Thymus (tissue), 11 donors: ENCODE results near the gene CD82. TPM values are rescaled to one million over a fixed set of nuclear protein-coding genes. Genes with fewer than 3 reads are reported as not detected.

Source experiments
- DNase-seq, 9 donors: peaks; one replicate each; pipeline ENCODE4 v3.0.0-alpha.2; 2013; ENCODE audit warnings: low spot score in 9 of 9, low read depth in 6 of 9, missing footprints in 1 of 9
- H3K27ac ChIP-seq, 2 donors: one replicate each; pipeline ENCODE4 v1.5.1; 2013; ENCODE audit warnings: control low read depth in 1 of 2, low read depth in 1 of 2, low read length in 1 of 2, mild to moderate bottlenecking in 1 of 2, moderate library complexity in 1 of 2
- H3K27me3 ChIP-seq, 2 donors: one replicate each; pipeline ENCODE4 v1.5.1; 2013; ENCODE audit warnings: low read length in 1 of 2; ENCODE audit not compliant: control insufficient read depth in 2 of 2, insufficient read depth in 1 of 2
- H3K36me3 ChIP-seq, 2 donors: one replicate each; pipeline ENCODE4 v1.5.1; 2013; ENCODE audit warnings: low read length in 1 of 2, mild to moderate bottlenecking in 1 of 2, moderate library complexity in 1 of 2; ENCODE audit not compliant: control insufficient read depth in 2 of 2, insufficient read depth in 2 of 2
- H3K4me1 ChIP-seq, 2 donors: one replicate each; pipeline ENCODE4 v1.5.1; 2013; ENCODE audit warnings: low read length in 2 of 2; ENCODE audit not compliant: control insufficient read depth in 2 of 2, insufficient read depth in 2 of 2
- H3K4me3 ChIP-seq, 2 donors: one replicate each; pipeline ENCODE4 v1.5.1; 2013; ENCODE audit warnings: low read length in 2 of 2, control low read depth in 1 of 2, mild to moderate bottlenecking in 1 of 2
- H3K9me3 ChIP-seq, 2 donors: one replicate each; pipeline ENCODE4 v1.5.1; 2013; ENCODE audit warnings: low read length in 1 of 2, mild to moderate bottlenecking in 1 of 2; ENCODE audit not compliant: control insufficient read depth in 2 of 2, insufficient read depth in 1 of 2
- WGBS: extraction: QIAGEN DNeasy Blood & Tissue Kit; methylation state at CpG from one replicate; pipeline ENCODE4 v1.1.7; 2013; 5-methylcytosine and 5-hydroxymethylcytosine counted together
- polyA plus RNA-seq: library from polyadenylated mRNA; stranded (reverse); fragments of 200-250 nt; gene quantifications from one replicate; pipeline ENCODE4 v1.2.3, GENCODE V29; 2013
- total RNA-seq: library from RNA; stranded (reverse); fragments of 120-200 nt; gene quantifications from one replicate; pipeline ENCODE4 v1.2.4, GENCODE V29; 2013
- donor health status: healthy.

CD82 gene
- total and polyA plus RNA-seq, 2 donors, result 34.8 to 34.9 TPM

- no peaks in the 10 kb centered on the region for H3K27me3 ChIP-seq
- no peak for DNase-seq
- no peaks in the 10 kb centered on the region for H3K36me3 ChIP-seq
- 96% methylated on average over 6 of the region's 6 CpGs for WGBS
- no peaks in the 10 kb centered on the region for H3K9me3 ChIP-seq
- H3K4me3 ChIP-seq, result no peak overlapping the region
- H3K27ac ChIP-seq, result peak overlapping the region in 1 of 2 donors; percentile 3
- H3K4me1 ChIP-seq, result peaks cover 32 to 57% of the 10 kb centered on the region in 2 donors
Measured at GRCh38 chr11:44563711-44564110, 1.8 kb upstream of the CD82 start.

GRCh38 chr11:44564166-44564565, 1.3 kb upstream of the CD82 start:
- no peaks in the 10 kb centered on the region for H3K36me3 ChIP-seq
- peaks cover 33 to 59% of the 10 kb centered on the region in 2 donors for H3K4me1 ChIP-seq
- peak overlapping the region; percentile 77 to 79 for H3K27ac ChIP-seq
- H3K9me3 ChIP-seq, result no peaks in the 10 kb centered on the region
- DNase-seq, result no peak
- no peaks in the 10 kb centered on the region for H3K27me3 ChIP-seq
- 91% methylated on average over 7 of the region's 7 CpGs for WGBS
- no peak overlapping the region for H3K4me3 ChIP-seq

- Histone ChIP-seq H3K27me3 (no peaks in the 10 kb centered on the region), H3K9me3 (no peaks in the 10 kb centered on the region), H3K27ac (peak overlapping the region; percentile 77 to 79), H3K4me3 (peak overlapping the region; percentile 33 to 65), H3K4me1 (peaks cover 33 to 59% of the 10 kb centered on the region in 2 donors), H3K36me3 (no peaks in the 10 kb centered on the region)
- WGBS, result 20% methylated on average over 22 of the region's 22 CpGs
- DNase-seq, result no peak
Measured at GRCh38 chr11:44564670-44565210, 723 bp upstream of the CD82 start.

GRCh38 chr11:44565953-44566949, 788 bp downstream of the CD82 start:
- 6% methylated on average over 17 of the region's 17 CpGs for WGBS
- H3K4me3 ChIP-seq, result peak overlapping the region; percentile 65 to 95
- H3K9me3 ChIP-seq, result no peaks in the 10 kb centered on the region
- peak overlapping the region; percentile 80 to 90 for H3K27ac ChIP-seq
- no peaks in the 10 kb centered on the region for H3K36me3 ChIP-seq
- H3K4me1 ChIP-seq, result peaks cover 40 to 68% of the 10 kb centered on the region in 2 donors
- H3K27me3 ChIP-seq, result no peaks in the 10 kb centered on the region
- peak in 1 of 9 donors; percentile 60 for DNase-seq

GRCh38 chr11:44566952-44567875, 1.8 kb downstream of the CD82 start:
- peak in 4 of 9 donors; percentile 61 to 78 (median 64) for DNase-seq
- Histone ChIP-seq H3K4me3 (peak overlapping the region; percentile 65 to 95), H3K4me1 (peaks cover 44 to 76% of the 10 kb centered on the region in 2 donors), H3K27ac (peak overlapping the region; percentile 68 to 90), H3K36me3 (no peaks in the 10 kb centered on the region), H3K9me3 (no peaks in the 10 kb centered on the region), H3K27me3 (no peaks in the 10 kb centered on the region)
- WGBS, result 47% methylated on average over 11 of the region's 11 CpGs

- 95% methylated on average over 4 of the region's 4 CpGs for WGBS
- Histone ChIP-seq H3K4me3 (peak overlapping the region; percentile 65 to 95), H3K27me3 (no peaks in the 10 kb centered on the region), H3K4me1 (peaks cover 49 to 82% of the 10 kb centered on the region in 2 donors), H3K36me3 (peaks cover 0 to 4% of the 10 kb centered on the region in 2 donors), H3K9me3 (no peaks in the 10 kb centered on the region), H3K27ac (peak overlapping the region; percentile 61 to 90)
- DNase-seq, result no peak
Measured at GRCh38 chr11:44567876-44568256, 2.4 kb downstream of the CD82 start.

GRCh38 chr11:44568331-44568657, 2.8 kb downstream of the CD82 start:
- H3K27ac ChIP-seq, result peak overlapping the region; percentile 79 to 90
- no peak for DNase-seq
- WGBS, result 64% methylated on average over 4 of the region's 4 CpGs
- H3K27me3 ChIP-seq, result no peaks in the 10 kb centered on the region
- H3K4me3 ChIP-seq, result peak overlapping the region; percentile 65 to 95
- no peaks in the 10 kb centered on the region for H3K9me3 ChIP-seq
- H3K36me3 ChIP-seq, result peaks cover 0 to 4% of the 10 kb centered on the region in 2 donors
- peaks cover 54 to 86% of the 10 kb centered on the region in 2 donors for H3K4me1 ChIP-seq

GRCh38 chr11:44568658-44569473, 3.4 kb downstream of the CD82 start:
- peak in 4 of 9 donors; percentile 67 to 83 (median 70) for DNase-seq
- peaks cover 59 to 92% of the 10 kb centered on the region in 2 donors for H3K4me1 ChIP-seq
- H3K27me3 ChIP-seq, result no peaks in the 10 kb centered on the region
- peak overlapping the region; percentile 79 to 87 for H3K27ac ChIP-seq
- no peaks in the 10 kb centered on the region for H3K9me3 ChIP-seq
- 8% methylated on average over 15 of the region's 15 CpGs for WGBS
- peak overlapping the region; percentile 65 to 95 for H3K4me3 ChIP-seq
- H3K36me3 ChIP-seq, result peaks cover 0 to 4% of the 10 kb centered on the region in 2 donors
